NCI-H226 (cell line): ENCODE data around the gene DUSP9.

ENCODE experiments used
- DNase-seq: peaks from one replicate; pipeline ENCODE4 v3.0.0-alpha.2; 2015

Gene DUSP9

DNA sequence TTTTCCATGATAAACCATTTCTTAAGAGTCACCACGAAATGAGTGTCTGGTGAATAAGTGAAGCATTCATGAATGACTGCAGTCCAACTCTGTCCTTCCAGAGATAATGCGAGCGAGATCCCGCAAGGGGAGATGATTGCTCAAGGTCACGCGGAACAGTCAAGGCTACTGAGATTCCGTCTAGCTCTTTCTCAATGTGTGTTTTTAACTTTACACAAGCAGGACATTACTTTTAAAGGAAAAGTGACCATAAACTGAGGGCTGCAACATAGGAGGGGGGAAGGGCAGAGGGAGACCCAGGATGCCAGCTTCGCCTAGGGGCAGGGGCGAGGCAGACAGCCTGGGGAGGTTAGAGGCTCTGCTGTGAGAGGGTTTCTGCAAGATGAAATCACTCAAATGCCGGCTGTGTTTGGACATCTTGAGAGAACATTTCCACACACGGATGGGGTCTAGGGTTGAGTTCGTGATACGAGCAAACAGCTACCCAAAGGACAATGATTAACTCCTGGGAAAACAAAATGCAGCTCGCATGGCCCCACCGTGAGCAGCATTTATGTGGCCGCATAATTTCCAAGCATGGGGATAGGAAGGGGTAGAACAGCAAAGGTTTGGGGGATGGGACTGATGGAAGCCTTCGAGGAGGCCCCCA, 24.2 kb upstream of the DUSP9 start:
- no peak for DNase-seq

- no peak for DNase-seq
These were observed 23.5 kb upstream of the DUSP9 start for GRCh38 chrX:153623310-153624029.

GRCh38 chrX:153624196-153625091, 22.6 kb upstream of the DUSP9 start:
- no peak for DNase-seq

DNA sequence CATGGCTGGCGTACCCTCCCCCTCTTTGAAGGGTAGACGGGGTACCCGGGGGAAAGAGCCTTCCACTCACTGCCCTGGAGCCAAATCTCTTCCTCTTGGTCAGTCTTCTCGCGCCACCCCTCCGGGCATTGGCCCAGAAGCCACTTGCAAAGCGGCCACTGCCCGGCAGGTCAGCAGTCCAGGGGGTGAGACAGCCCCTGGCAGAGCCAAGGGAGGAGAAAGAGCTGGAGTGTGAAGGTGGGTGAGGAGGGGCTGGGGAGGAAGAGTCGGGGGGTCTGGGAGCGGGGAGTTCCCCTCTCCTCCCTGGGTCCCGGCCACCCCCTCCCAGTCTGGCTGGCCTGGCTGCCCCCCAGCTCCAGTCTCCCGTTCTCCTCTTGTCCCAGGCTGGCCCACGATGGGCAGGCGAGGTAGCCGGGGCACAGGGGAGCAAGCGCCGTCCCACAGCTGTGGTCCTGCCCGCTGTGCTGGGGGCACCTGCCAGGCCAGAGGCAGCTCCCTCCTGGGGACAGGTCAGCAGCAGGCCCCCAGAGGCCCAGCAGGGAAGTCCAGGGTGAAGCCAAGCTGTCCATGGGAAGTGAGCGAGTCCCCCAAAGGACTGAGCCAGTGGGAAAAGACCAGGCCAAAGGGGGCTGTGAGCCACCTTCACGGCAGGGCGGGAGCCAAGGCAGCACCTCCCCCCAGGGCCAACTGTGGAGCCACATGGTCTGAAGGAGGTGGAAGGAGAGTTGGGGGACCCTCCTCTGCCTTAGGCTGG, 21.6 kb upstream of the DUSP9 start:
- no peak for DNase-seq

- no peak for DNase-seq
These were observed 20.9 kb upstream of the DUSP9 start for GRCh38 chrX:153626025-153626633.

DNA sequence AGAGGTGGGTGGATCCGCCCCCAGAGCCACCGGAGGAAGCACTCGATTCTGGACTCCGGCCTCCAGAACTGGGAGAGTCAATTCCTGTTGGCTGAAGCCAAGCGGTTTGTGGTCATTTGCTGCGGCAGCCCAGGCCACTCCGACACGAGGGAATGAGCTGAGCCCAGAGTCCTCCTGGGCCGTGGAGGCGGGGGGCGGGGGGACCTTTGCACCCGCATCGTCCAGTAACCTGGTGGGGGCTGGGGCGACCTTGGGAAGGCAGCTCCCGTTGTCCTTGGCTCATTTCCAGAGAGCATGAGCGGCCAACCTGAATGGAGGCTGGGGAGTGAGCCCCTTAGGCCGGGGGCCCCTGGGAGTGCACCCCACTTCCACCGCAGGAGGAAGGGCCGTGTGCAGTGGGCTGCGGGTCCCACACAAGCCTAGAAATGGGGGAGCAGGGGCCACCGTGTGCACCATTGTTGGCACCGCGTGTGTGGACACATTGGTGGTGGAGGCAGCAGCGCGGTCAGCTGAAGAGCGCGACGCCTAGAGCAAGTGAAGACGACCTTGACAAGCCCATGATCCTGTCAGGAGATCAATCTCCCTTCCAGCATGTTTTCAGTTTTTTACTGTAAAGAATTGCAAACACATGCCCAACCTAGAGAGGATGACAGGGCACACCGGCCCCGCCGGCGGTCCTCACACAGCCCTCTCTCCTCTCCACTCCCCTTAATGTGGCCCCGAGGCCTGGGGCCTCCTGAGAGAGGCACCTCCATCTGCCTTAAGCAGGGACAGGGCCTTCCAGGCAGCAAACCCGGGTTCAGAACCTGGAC, 19.9 kb upstream of the DUSP9 start:
- DNase-seq = no peak

DNA sequence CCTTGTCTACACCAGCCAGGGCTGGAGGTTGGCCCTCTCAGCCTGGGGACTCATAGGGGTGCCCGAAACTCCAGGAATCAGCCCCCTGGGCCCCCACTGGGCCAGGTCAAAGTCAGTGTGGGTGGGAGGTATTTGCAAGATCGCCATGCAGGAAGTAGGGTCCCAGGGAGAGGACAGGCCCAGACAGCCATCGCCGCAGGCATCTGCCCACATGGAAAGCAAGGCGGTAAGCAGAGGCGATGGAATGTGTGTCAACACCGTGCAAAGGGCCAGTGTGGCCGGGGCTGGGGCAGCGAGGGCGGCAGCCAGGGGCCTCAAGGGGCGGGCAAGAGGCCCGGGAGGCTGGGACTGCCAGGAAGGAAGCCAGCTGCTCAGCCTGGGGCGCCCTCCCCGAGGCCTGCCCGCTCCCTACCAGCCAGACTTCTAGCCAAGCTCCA, 19.3 kb upstream of the DUSP9 start:
- no peak for DNase-seq

DNA sequence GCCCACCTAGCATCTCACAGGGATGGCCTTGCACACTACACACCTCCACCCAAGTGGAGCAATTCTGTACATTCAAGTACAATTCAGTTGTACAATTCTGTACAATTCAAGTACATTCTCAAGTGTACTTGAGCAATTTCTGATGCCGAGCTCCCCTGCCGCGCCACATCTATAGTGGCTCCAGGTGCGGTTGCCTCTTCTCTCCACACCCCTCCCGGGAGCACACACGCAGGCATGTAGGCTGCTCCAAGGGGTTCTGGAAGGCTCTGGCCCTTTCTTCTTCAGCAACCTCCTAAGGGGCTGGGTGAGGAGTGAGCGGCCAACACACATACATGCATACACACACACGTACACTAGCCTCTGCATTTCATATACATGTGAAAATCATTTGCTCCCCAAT, 18.9 kb upstream of the DUSP9 start:
- no peak for DNase-seq

- no peak for DNase-seq
These were observed 18.3 kb upstream of the DUSP9 start for GRCh38 chrX:153628665-153629064.

- no peak for DNase-seq
These were observed 15.7 kb upstream of the DUSP9 start for GRCh38 chrX:153631346-153631745.

GRCh38 chrX:153631907-153632594, 15.0 kb upstream of the DUSP9 start:
- DNase-seq = no peak

DNA sequence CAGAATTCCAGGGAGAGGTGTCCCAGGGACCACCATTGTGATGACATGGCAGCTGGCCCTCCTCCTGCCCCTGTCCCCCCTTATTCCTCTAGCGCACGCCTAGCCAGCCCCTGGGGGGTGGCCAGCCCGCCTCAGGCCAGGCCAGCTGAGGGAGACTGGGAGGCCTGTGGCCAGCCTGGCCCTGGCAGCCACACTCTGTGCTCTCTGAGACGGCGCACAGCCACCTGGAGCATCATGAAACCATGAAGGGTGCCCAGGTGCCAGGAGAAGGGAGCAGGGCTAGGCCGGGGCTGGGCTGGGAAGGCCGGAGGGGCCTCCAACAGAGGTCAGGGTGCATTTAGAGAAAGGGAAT, 14.4 kb upstream of the DUSP9 start:
- no peak for DNase-seq

DNA sequence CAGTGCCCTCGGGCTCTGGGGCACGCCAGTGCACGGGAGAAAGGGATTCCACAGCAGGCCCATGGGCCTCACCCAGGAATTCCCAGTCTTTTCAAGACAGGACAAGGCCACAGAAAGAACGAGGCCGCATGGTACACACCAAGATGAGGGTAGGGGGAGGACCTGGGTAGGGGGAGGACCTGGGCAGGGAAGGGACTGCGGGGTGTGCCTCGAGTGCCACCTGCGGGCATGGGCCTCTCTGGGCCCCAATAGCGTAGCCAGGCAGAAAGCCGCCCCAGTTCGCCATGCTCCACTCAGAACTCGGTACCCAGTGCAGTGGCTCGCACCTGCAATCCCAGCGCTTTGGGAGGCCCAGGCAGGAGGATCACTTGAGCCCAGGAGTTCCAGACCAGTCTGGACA, 14.0 kb upstream of the DUSP9 start:
- DNase-seq = no peak

DNA sequence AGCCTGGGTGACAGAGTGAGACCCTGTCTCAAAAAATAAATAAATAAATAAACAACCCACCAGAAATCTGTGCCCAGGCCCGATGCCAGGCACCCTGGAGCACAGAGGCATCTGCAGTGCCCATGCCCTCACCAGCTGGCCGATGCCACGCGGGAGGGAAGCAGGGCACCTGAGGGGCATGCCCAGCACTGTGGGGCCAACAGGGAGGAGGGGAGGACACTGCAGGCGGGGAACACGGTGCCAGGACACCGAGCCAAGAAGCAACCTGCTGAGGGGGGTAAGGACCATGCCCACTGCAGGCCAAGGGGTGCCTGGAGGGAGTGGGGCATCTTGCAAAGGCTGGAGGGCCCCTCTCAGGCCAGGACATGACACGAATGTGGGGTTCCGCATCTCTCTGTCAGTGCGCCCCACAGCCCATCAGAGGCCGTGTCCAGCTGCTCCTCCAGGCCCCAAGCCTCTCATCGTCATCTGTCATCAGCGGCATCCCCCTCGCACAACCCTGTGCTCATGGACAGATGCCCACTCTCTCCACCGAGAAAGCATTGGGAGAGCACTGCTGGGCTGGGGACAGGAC, 13.3 kb upstream of the DUSP9 start:
- no peak for DNase-seq

DNA sequence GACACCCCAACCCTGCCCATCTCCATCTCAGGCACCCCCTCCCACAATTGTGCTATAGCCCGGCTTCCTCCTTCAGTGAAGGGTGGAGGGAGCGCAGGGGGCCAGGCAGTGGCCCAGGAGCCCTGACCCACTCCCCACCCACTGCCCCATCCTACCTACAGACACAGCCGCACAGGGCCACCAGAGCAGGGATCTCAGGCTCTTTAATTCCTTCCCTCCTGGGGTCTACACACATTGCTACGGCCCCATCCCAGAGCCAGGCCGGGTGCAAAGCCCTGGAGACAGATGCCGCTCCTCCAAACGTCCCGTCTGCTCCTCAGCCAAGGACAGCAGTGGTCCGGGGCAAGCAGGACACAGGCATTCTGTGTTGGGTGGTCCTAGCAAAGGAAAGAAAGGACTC, 12.8 kb upstream of the DUSP9 start:
- DNase-seq = no peak

- no peak for DNase-seq
These were observed 12.2 kb upstream of the DUSP9 start for GRCh38 chrX:153634832-153635231.

GRCh38 chrX:153635388-153635787, 11.6 kb upstream of the DUSP9 start:
- no peak for DNase-seq

- DNase-seq = peak; percentile 7
These were observed 11.0 kb upstream of the DUSP9 start for GRCh38 chrX:153635788-153636668.

GRCh38 chrX:153636716-153637115, 10.3 kb upstream of the DUSP9 start:
- no peak for DNase-seq
